SK-N-SH (cell line): Measurements from ENCODE around the gene CDC14C. TPM values are rescaled to one million over a fixed set of nuclear protein-coding genes. Genes with fewer than 3 reads are reported as not detected.
A peak's percentile ranks its signal among the peaks of the same experiment; 100 is the strongest.

Source experiments
- CTCF ChIA-PET: fragments of 300-600, 350-600 bp; formaldehyde crosslinking; extraction: SDS; loops from one replicate; lab custom pipeline; 2021; lab: Yijun Ruan, JAX
- POLR2A ChIA-PET: fragments of 350-600 bp; sonication (Branson Sonifier 250); formaldehyde crosslinking; extraction: SDS; loops from one replicate; lab custom pipeline; 2020; ENCODE audit warnings: antibody characterized with exemption, inconsistent platforms; lab: Yijun Ruan, JAX
- DNase-seq: peaks from one replicate; pipeline ENCODE4 v3.0.0; 2012
- H2AFZ ChIP-seq: fragments of 200-600 bp; sonication (generic); 2 replicates; pipeline ENCODE4 v1.8.1; 2016; ENCODE audit warnings: antibody characterized with exemption, mild to moderate bottlenecking, low read depth
- H3F3A ChIP-seq: fragments of 200-600 bp; sonication (generic); replicated peaks from 2 replicates; pipeline ENCODE3; 2016; ENCODE audit warnings: antibody characterized with exemption, mild to moderate bottlenecking; ENCODE audit not compliant: insufficient read depth
- H3K27ac ChIP-seq, 2 experiments: fragments of 200-500 bp in 1 of 2; fragments of 200-600 bp in 1 of 2; sonication (Bioruptor generic) in 1 of 2; sonication (generic), shearing (Covaris generic) in 1 of 2; 2 replicates each; pipeline versions ENCODE4 v1.5.1 to v1.6.1; 2014 to 2016; ENCODE audit warnings: low read depth in 2 of 2, inconsistent platforms in 1 of 2, low read length in 1 of 2, mild to moderate bottlenecking in 1 of 2, mixed read lengths in 1 of 2
- H3K27me3 ChIP-seq: fragments of 200-600 bp; sonication (generic), shearing (Covaris generic); 2 replicates; pipeline ENCODE4 v1.6.1; 2016; ENCODE audit warnings: mixed run types; ENCODE audit not compliant: insufficient read depth
- H3K36me3 ChIP-seq, 2 experiments: fragments of 200-500 bp in 1 of 2; fragments of 200-600 bp in 1 of 2; sonication (Bioruptor generic) in 1 of 2; sonication (generic) in 1 of 2; replicated peaks in 1 of 2; 2 replicates each; pipeline versions ENCODE3 to v1.5.1; 2014 to 2016; ENCODE audit warnings: low read length in 1 of 2, mild to moderate bottlenecking in 1 of 2; ENCODE audit not compliant: insufficient read depth in 2 of 2, control insufficient read depth in 1 of 2
- H3K4me1 ChIP-seq, 2 experiments: fragments of 200-500 bp in 1 of 2; fragments of 200-600 bp in 1 of 2; sonication (Bioruptor generic) in 1 of 2; sonication (generic), shearing (Covaris generic) in 1 of 2; 2 replicates each; pipeline versions ENCODE4 v1.5.1 to v1.6.1; 2014 to 2016; ENCODE audit warnings: low read depth in 1 of 2, low read length in 1 of 2, mixed run types in 1 of 2; ENCODE audit not compliant: insufficient read depth in 2 of 2, control insufficient read depth in 1 of 2
- H3K4me2 ChIP-seq: fragments of 200-600 bp; sonication (generic), shearing (Covaris generic); 2 replicates; pipeline ENCODE4 v1.6.1; 2017; ENCODE audit warnings: mixed run types
- H3K4me3 ChIP-seq, 2 experiments: fragments of 200-500 bp in 1 of 2; fragments of 200-600 bp in 1 of 2; sonication (Bioruptor generic) in 1 of 2; sonication (generic), shearing (Covaris generic) in 1 of 2; 2 replicates each; pipeline versions ENCODE4 v1.5.1 to v1.8.1; 2014 to 2016; ENCODE audit warnings: low read depth in 2 of 2, inconsistent platforms in 1 of 2, low read length in 1 of 2, mild to moderate bottlenecking in 1 of 2, mixed read lengths in 1 of 2, moderate library complexity in 1 of 2
- H3K79me2 ChIP-seq: fragments of 200-600 bp; sonication (generic); 2 replicates; pipeline ENCODE4 v1.8.1; 2017; ENCODE audit warnings: mild to moderate bottlenecking; ENCODE audit not compliant: insufficient read depth
- H3K9ac ChIP-seq: fragments of 200-600 bp; sonication (generic); 2 replicates; pipeline ENCODE4 v1.6.1; 2017; ENCODE audit warnings: mixed run types
- H3K9me2 ChIP-seq: fragments of 200-600 bp; sonication (generic); 2 replicates; pipeline ENCODE4 v1.6.1; 2017; ENCODE audit warnings: mixed run types
- H3K9me3 ChIP-seq: fragments of 200-600 bp; sonication (generic); 2 replicates; pipeline ENCODE4 v1.6.1; 2017; ENCODE audit warnings: mixed run types, mild to moderate bottlenecking, moderate library complexity
- H4K20me1 ChIP-seq: fragments of 200-600 bp; sonication (generic); 2 replicates; pipeline ENCODE4 v1.6.1; 2017; ENCODE audit warnings: mild to moderate bottlenecking, mixed run types; ENCODE audit not compliant: insufficient read depth
- CHD2 ChIP-seq: fragments of 150-350 bp; IDR thresholded peaks from 2 replicates; pipeline ENCODE4 v1.6.1; 2018; ENCODE audit warnings: low read length; ENCODE audit not compliant: partially characterized antibody
- EZH2phosphoT487 ChIP-seq: fragments of 200-600 bp; sonication (generic); IDR thresholded peaks from 2 replicates; pipeline ENCODE4 v1.6.1; 2017; ENCODE audit warnings: low read depth, mixed run types, mild to moderate bottlenecking, antibody characterized with exemption, moderate library complexity, borderline replicate concordance
- FOSL2 ChIP-seq: IDR thresholded peaks from 2 replicates; pipeline ENCODE4 v1.4.0; 2012; ENCODE audit warnings: low read depth, mild to moderate bottlenecking, moderate library complexity, borderline replicate concordance
- FOXM1 ChIP-seq: IDR thresholded peaks from 2 replicates; pipeline ENCODE4 v1.4.0; 2012; ENCODE audit warnings: low read depth, mild to moderate bottlenecking
- GATA2 ChIP-seq: sonication (generic); formaldehyde crosslinking; IDR thresholded peaks from 2 replicates; pipeline ENCODE4 v1.5.0; 2020; ENCODE audit warnings: mild to moderate bottlenecking, missing genetic modification reagents
- JUND ChIP-seq: IDR thresholded peaks from 2 replicates; pipeline ENCODE4 v1.4.0; 2012
- MAX ChIP-seq: IDR thresholded peaks from 2 replicates; pipeline ENCODE4 v1.4.0; 2012; ENCODE audit warnings: low read depth
- NFIC ChIP-seq: IDR thresholded peaks from 2 replicates; pipeline ENCODE4 v1.4.0; 2012; ENCODE audit warnings: borderline replicate concordance
- NRF1 ChIP-seq: IDR thresholded peaks from 2 replicates; pipeline ENCODE4 v1.6.1; 2012; ENCODE audit warnings: low read depth, mild to moderate bottlenecking, low read length
- RCOR1 ChIP-seq: fragments of 150-350 bp; IDR thresholded peaks from 2 replicates; pipeline ENCODE4 v1.6.1; 2017; ENCODE audit warnings: antibody characterized with exemption, low read length
- SIN3A ChIP-seq: IDR thresholded peaks from 2 replicates; pipeline ENCODE4 v1.6.1; 2012; ENCODE audit warnings: low read depth, mild to moderate bottlenecking, low read length, moderate library complexity, borderline replicate concordance
- TCF12 ChIP-seq: IDR thresholded peaks from 2 replicates; pipeline ENCODE4 v1.4.0; 2012
- USF2 ChIP-seq: fragments of 150-350 bp; IDR thresholded peaks from 2 replicates; pipeline ENCODE4 v1.6.1; 2017; ENCODE audit warnings: antibody characterized with exemption, low read length, low read depth, borderline replicate concordance
- WGBS: methylation state at CpG from one replicate; pipeline ENCODE4 v1.1.6; 2017; ENCODE audit warnings: low lambda C conversion rate; 5-methylcytosine and 5-hydroxymethylcytosine counted together
- polyA plus RNA-seq, 3 experiments: library from polyadenylated mRNA; depleted of rRNA; stranded (reverse); fragments of >200 nt; gene quantifications; 2 replicates each; pipeline ENCODE4 v1.2.3, GENCODE V29; 2012
- TF ChIP-seq, protein P1 (sequence below): IDR thresholded peaks from 2 replicates; pipeline ENCODE4; 2012
- TF ChIP-seq, protein P2 (sequence below): IDR thresholded peaks from 2 replicates; pipeline ENCODE4 v1.4.0; 2012; ENCODE audit warnings: low read depth, borderline replicate concordance

CDC14C gene
- polyA plus RNA-seq, 1 of the 3 experiments (the other 2 are of a cell fraction) = not detected

DNA sequence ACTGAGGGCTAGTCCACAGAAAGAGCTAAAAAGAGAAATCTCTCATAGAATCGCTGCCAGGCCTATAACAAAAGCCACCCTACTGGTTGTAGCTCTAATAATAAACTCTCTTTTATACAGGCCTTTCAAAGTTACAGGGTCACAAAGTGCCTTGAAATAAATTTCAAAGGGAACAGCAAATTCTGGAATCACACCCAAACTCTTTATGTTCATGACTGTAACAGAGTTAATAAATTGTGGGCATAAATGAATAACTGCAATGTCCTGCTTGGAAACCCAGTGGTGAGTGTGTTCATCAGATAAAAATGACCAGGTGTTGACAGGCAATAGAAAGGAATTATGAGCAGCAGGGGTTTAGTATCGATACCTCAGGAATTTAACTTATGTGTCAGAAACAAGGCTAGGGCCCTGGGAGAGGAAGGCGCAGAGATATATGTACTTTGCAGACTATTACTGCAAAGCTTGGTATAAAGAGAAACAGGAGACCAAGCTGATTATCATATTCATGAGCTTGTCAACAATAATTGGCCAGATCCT lies 9.3 kb downstream of the CDC14C start:
- DNase-seq = no peak
- H3K79me2 ChIP-seq = no peaks in the 10 kb centered on the region
- H2AFZ ChIP-seq = no peak overlapping the region
- H4K20me1 ChIP-seq = no peaks in the 10 kb centered on the region
- H3K27ac ChIP-seq = no peak overlapping the region
- WGBS = 4% methylated on average over 3 of the region's 3 CpGs
- no peaks in the 10 kb centered on the region for H3K27me3 ChIP-seq
- no peak overlapping the region for H3K4me2 ChIP-seq
- no peaks in the 10 kb centered on the region for H3K4me1 ChIP-seq
- H3K36me3 ChIP-seq = no peaks in the 10 kb centered on the region
- no peaks in the 10 kb centered on the region for H3K9me2 ChIP-seq
- H3K9me3 ChIP-seq = no peaks in the 10 kb centered on the region
- H3K4me3 ChIP-seq = no peak overlapping the region
- CTCF ChIA-PET = interaction anchor here (1.0 kb wide), 1 partner anchor 19 kb away, joined by 4 read pairs; no protein-coding TSS in a partner anchor
- no peak overlapping the region for H3K9ac ChIP-seq
- TF ChIP-seq TCF12 = no peak
- no peak for TF ChIP-seq RCOR1
- no peak for TF ChIP-seq FOXM1
- no peak for TF ChIP-seq SIN3A
- TF ChIP-seq MAX = no peak
- no peak for TF ChIP-seq GATA2
- no peak for TF ChIP-seq EZH2phosphoT487
- TF ChIP-seq, protein P1, sequence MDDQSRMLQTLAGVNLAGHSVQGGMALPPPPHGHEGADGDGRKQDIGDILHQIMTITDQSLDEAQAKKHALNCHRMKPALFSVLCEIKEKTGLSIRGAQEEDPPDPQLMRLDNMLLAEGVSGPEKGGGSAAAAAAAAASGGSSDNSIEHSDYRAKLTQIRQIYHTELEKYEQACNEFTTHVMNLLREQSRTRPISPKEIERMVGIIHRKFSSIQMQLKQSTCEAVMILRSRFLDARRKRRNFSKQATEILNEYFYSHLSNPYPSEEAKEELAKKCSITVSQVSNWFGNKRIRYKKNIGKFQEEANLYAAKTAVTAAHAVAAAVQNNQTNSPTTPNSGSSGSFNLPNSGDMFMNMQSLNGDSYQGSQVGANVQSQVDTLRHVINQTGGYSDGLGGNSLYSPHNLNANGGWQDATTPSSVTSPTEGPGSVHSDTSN = no peak
- TF ChIP-seq, all 33 proteins: peak for 0
- no peaks in the 10 kb centered on the region for H3F3A ChIP-seq
- POLR2A ChIA-PET = no interaction called here

DNA sequence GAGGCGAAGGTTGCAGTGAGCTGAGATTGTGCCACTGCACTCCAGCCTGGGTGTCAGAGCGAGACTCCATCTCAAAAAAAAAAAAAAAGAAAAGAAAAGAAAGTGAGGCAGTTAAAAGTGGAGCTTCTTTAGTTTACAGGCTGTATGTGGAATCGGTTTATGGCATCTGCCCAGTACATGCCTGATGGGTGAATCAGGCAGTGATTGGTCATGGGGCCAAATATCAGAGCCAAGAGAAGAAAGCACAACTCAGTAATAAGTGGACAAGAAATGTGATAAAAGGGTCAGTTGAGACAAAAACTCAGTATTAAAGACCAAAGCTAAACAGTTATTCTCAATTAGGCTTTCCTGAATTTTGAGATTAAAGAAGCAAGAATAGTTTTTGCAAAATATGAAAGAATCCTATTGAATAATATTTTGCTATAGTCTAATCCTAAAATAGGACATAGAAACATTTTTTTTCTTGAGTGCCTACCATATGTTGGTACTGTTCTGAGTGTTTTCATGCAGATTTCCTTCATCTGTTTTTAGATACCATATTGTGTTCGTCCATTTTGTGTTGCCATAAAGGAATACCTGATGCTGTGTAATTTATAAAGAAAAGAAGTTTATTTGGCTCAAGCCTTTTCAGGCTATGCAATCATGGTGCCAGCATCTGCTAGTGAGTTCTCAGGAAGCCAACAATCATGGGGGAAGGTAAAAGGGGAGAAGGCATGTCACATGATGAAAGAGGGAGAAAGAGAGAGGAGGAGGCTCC lies 14.4 kb downstream of the CDC14C start:
- TF ChIP-seq NRF1 (no peak), JUND (peak; percentile 50), CHD2 (no peak), FOSL2 (peak; percentile 40; the same call in 1 of the 2 replicates), RCOR1 (no peak), USF2 (no peak), NFIC (peak; percentile 49)
- TF ChIP-seq, protein P2, sequence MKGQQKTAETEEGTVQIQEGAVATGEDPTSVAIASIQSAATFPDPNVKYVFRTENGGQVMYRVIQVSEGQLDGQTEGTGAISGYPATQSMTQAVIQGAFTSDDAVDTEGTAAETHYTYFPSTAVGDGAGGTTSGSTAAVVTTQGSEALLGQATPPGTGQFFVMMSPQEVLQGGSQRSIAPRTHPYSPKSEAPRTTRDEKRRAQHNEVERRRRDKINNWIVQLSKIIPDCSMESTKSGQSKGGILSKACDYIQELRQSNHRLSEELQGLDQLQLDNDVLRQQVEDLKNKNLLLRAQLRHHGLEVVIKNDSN = no peak
- 13% methylated on average over 4 of the region's 4 CpGs for WGBS
- POLR2A ChIA-PET = no interaction called here
- Histone ChIP-seq H3K4me2 (no peak overlapping the region; the same call in 1 of the 2 replicates), H3K27me3 (no peaks in the 10 kb centered on the region), H3K4me3 (no peak overlapping the region), H3K36me3 (no peaks in the 10 kb centered on the region), H3K9me3 (no peaks in the 10 kb centered on the region), H3K79me2 (no peaks in the 10 kb centered on the region), H3K27ac (no peak overlapping the region), H3K9me2 (peaks cover 7% of the 10 kb centered on the region; the same call in 1 of the 2 replicates), H2AFZ (no peak overlapping the region; the same call in 1 of the 2 replicates), H3K4me1 (no peaks in the 10 kb centered on the region), H3F3A (no peaks in the 10 kb centered on the region), H4K20me1 (no peaks in the 10 kb centered on the region), H3K9ac (no peak overlapping the region)
- no peak for DNase-seq
- CTCF ChIA-PET = no interaction called here
